ENCODE measurements around the gene C16orf87.
"Not testable (repeated sequence)": the region's sequence is repeated elsewhere in the genome, so short reads cannot be mapped to it uniquely, and the experiment has no call there.

Gene C16orf87

GRCh38 chr16:46808997-46809396, 22.0 kb downstream of the C16orf87 start:
- no peak for DNase-seq (ENCODE audit: low read depth, low spot score)
- no peak overlapping the region for H3K4me3 ChIP-seq (ENCODE audit: low read length)

- no peak for DNase-seq (ENCODE audit: low read depth, low spot score)
- no peak overlapping the region for H3K4me3 ChIP-seq (ENCODE audit: low read length)
Observed at GRCh38 chr16:46807336-46807735, 23.6 kb downstream of the C16orf87 start.

- no peak overlapping the region for H3K4me3 ChIP-seq (ENCODE audit: low read length)
- DNase-seq (ENCODE audit: low read depth, low spot score): no peak
Observed at GRCh38 chr16:46803373-46803772, 27.6 kb downstream of the C16orf87 start.

- no peak for DNase-seq (ENCODE audit: low read depth, low spot score)
- no peak overlapping the region for H3K4me3 ChIP-seq (ENCODE audit: low read length)
Observed at GRCh38 chr16:46801428-46802049, 29.4 kb downstream of the C16orf87 start.

DNA sequence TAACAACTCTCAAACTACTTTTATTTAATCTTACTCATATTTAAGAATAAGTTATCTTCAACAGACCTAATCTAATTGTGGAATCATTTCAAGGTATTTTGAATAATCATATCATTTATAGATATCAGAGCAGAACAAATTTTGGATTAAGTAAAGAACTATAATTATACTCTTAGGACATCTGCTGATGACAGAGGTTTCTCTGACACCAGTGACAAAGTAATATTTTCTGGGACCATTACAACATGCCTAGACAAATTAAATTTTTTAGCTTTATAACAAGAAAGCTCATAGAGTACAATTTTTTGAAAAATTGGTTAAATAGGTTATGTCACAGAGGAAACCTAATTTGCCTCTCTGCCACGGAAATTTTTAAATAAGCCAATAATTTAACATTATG, 30.5 kb downstream of the C16orf87 start:
- no peak for DNase-seq (ENCODE audit: low read depth, low spot score)
- no peak overlapping the region for H3K4me3 ChIP-seq (ENCODE audit: low read length)

GRCh38 chr16:46797501-46797900, 33.5 kb downstream of the C16orf87 start:
- H3K4me3 ChIP-seq (ENCODE audit: low read length): no peak overlapping the region
- DNase-seq (ENCODE audit: low read depth, low spot score): no peak

DNA sequence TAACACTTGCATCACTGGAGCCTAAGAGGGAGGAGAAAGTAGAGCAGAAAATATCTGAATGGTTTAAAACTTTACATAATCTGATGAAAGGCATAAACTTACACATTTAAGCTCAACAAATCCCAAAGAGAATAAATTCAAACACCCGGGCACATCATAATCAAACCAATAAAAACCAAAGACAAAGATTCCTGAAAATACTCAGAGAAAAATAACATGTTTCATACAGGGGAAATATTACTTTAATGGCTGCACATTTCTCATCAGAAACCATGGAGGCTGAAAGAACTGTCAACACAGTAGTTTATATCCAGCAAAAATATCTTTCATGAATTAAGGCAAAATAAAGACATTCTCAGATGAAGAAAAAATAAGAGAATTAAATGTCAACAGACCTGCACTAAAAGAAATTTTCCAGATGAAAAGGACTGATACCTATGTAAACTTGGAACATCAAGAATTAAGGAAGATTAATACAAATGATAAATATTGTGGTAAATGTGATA, 34.2 kb downstream of the C16orf87 start:
- H3K4me3 ChIP-seq (ENCODE audit: low read length): no peak overlapping the region

GRCh38 chr16:46793841-46794240, 37.1 kb downstream of the C16orf87 start:
- DNase-seq (ENCODE audit: low read depth, low spot score): no peak
- no peak overlapping the region for H3K4me3 ChIP-seq (ENCODE audit: low read length)

More for the DNA sequence above, 34.2 kb downstream of the C16orf87 start:
- no peak for DNase-seq (ENCODE audit: low read depth, low spot score)

GRCh38 chr16:46790599-46791270, 40.2 kb downstream of the C16orf87 start:
- no peak overlapping the region for H3K4me3 ChIP-seq (ENCODE audit: low read length)
- DNase-seq (ENCODE audit: low read depth, low spot score): no peak

- DNase-seq (ENCODE audit: low read depth, low spot score): no peak
- H3K4me3 ChIP-seq (ENCODE audit: low read length): no peak overlapping the region
Observed at GRCh38 chr16:46789499-46790414, 41.2 kb downstream of the C16orf87 start.

DNA sequence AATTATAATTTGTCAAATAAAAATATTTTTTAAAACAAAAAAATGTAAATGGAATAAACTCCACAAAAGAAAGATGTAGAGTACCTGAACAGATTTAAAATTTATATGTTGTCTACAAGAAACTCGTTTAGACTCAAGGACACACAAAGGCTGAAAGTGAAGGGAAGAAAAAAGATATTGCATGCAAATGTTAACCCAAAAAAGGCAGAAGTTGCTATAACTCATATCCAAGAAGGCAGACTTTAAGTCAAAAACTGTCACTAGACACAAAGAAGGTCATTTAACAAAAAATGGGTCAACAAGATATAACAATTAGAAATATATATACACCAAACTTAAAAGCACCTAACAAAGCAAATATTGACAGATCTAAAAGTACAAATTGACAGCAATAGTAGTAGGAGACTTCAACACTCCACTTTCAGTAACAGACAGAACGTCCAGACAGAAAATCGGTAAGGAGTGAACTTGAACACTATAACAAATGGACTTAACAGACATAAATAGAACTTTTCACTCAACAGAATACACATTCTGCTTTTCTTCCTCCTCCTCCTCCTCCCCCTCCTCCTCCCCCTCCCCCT, 42.0 kb downstream of the C16orf87 start:
- no peak overlapping the region for H3K4me3 ChIP-seq (ENCODE audit: low read length)

DNA sequence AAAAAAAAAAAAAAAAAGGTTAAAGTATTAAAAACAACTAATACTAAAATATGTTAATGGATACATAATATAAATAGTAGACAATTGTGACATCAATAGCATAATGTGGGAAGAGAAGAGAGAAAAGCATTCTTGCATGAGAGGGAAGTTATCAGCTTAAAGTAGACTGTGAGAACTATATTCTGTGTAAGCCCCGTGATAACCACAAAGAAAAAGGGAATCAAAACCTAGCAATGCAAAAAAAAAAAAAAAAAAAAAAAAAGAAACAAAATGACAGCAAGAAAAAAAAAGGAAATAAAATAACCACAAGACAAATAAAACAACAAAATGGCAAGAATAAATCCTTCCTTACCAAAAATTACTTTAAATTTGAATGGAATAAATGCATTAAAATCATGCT, 43.1 kb downstream of the C16orf87 start:
- H3K4me3 ChIP-seq (ENCODE audit: low read length): no peak overlapping the region
- DNase-seq (ENCODE audit: low read depth, low spot score): no peak

More for the DNA sequence above, 42.0 kb downstream of the C16orf87 start:
- no peak for DNase-seq (ENCODE audit: low read depth, low spot score)

GRCh38 chr16:46785076-46785845, 45.7 kb downstream of the C16orf87 start:
- DNase-seq (ENCODE audit: low read depth, low spot score): no peak
- no peak overlapping the region for H3K4me3 ChIP-seq (ENCODE audit: low read length)

DNA sequence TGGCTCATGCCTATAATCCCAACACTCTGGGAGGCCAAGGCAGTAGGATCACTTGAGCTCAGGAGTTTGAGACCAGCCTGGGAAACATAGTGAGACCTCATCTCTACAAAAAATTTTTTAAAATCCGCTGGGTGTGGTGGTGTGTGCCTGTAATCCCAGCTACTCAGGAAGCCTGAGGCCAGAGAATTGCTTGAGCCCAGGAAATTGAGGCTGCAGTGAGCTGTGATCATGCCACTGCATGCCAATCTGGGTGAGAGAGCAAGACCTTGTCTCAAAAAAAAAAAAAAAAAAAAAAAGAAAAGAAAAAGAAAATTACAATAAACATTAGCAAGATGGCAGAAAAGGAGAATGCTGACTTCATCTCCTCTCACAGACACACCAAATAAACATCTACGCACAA, 46.4 kb downstream of the C16orf87 start:
- DNase-seq (ENCODE audit: low read depth, low spot score): not testable (repeated sequence)

DNA sequence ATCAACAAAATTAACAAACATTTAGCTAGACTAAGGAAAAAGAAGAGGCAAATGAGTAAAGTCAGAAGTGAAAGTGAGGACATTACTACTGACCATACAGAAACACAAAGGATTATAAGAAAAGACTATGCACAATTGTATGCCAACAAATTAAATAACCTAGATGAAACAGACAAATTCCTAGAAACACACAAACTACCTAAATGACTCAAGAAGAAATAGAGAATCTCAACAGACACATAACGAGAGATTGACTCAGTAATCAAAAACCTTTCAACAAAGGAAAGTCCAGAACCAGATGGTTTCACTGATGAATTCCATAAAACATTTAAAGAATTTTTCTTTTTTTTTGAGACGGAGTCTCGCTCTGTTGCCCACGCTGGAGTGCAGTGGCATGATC, 47.2 kb downstream of the C16orf87 start:
- DNase-seq (ENCODE audit: low read depth, low spot score): no peak
- no peak overlapping the region for H3K4me3 ChIP-seq (ENCODE audit: low read length)

More for the DNA sequence above, 46.4 kb downstream of the C16orf87 start:
- H3K4me3 ChIP-seq (ENCODE audit: low read length): not testable (repeated sequence)

DNA sequence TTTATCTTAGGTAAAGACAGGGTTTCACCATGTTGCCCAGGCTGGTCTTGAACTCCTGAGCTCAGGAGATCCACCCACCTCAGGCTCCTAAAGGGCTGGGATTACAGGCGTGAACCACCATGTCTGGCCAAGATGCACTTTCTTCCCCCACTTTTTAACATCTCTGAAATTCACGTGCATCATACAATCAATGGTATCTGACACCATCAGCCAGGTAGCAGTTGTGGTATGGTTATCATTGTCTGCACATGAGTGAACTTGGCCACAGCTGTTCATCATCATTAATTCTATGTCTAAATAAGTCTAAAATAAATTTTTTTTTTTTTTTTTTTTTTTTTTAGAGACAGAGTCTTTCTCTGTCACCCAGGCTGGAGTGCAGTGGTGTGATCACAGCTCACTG, 48.7 kb downstream of the C16orf87 start:
- H3K4me3 ChIP-seq (ENCODE audit: low read length): no peak overlapping the region
- DNase-seq (ENCODE audit: low read depth, low spot score): no peak

DNA sequence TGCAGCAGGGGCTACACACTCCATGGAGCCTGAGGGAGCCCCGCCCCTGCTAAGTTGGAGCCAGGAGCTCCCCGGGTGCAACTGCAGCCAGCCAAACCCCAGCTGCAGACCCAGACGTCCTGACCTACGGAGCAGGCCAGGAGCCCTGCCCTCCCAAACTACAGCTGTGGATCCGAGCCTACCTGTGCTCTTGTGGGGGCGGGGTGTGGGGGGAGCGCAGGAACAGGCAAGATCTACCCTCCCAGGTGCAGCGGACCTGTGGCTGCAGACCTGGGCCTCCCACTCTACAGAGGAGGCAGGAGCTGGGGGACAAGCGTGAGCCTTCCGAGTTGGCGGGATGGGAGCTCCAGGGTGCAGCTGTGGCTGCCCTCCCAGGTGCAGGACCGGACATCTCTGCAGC, 53.2 kb downstream of the C16orf87 start:
- no peak overlapping the region for H3K4me3 ChIP-seq (ENCODE audit: low read length)
- DNase-seq (ENCODE audit: low read depth, low spot score): no peak

GRCh38 chr16:46775214-46775613, 55.8 kb downstream of the C16orf87 start:
- H3K4me3 ChIP-seq (ENCODE audit: low read length): no peak overlapping the region
- no peak for DNase-seq (ENCODE audit: low read depth, low spot score)

GRCh38 chr16:46774743-46775177, 56.2 kb downstream of the C16orf87 start:
- H3K4me3 ChIP-seq (ENCODE audit: low read length): no peak overlapping the region
- DNase-seq (ENCODE audit: low read depth, low spot score): no peak
